Endothelial cell of umbilical vein (primary cell): ENCODE measurements around the gene TCN2.

Source experiments
- CTCF ChIP-seq, 2 donors: IDR thresholded peaks; 1 replicate in 1 of 2; 2 replicates in 1 of 2; pipeline ENCODE4 v1.5.1; 2011; ENCODE audit warnings: low read length in 2 of 2, mild to moderate bottlenecking in 2 of 2, moderate library complexity in 2 of 2, control low read depth in 1 of 2, inconsistent platforms in 1 of 2, low read depth in 1 of 2; ENCODE audit not compliant: insufficient read depth in 1 of 2; ENCODE audit errors: extremely low read depth in 1 of 2
- EZH2 ChIP-seq: IDR thresholded peaks from 2 replicates; pipeline ENCODE4 v1.6.1; 2012; ENCODE audit warnings: borderline replicate concordance, low read depth, mild to moderate bottlenecking, moderate library complexity, low read length, inconsistent platforms; ENCODE audit not compliant: severe bottlenecking
- FOS ChIP-seq: IDR thresholded peaks from 2 replicates; pipeline ENCODE4 v1.6.1; 2011; ENCODE audit warnings: mild to moderate bottlenecking, low read length, moderate library complexity, borderline replicate concordance; ENCODE audit not compliant: insufficient read depth
- MYC ChIP-seq: IDR thresholded peaks from one replicate; pipeline ENCODE4 v1.6.1; 2011; ENCODE audit warnings: mild to moderate bottlenecking, low read depth, low read length
- POLR2A ChIP-seq: IDR thresholded peaks from 2 replicates; pipeline ENCODE4 v1.6.1; 2012; ENCODE audit warnings: low read depth, mild to moderate bottlenecking, control low read depth, low read length
- POLR2AphosphoS5 ChIP-seq: IDR thresholded peaks from 2 replicates; pipeline ENCODE4 v1.6.1; 2012; ENCODE audit warnings: low read depth, mild to moderate bottlenecking, control low read depth, low read length, moderate library complexity; ENCODE audit not compliant: insufficient read depth
- TF ChIP-seq, protein P1 (sequence below): IDR thresholded peaks from 2 replicates; pipeline ENCODE4 v1.6.1; 2011; ENCODE audit not compliant: insufficient read depth, insufficient read length

DNA sequence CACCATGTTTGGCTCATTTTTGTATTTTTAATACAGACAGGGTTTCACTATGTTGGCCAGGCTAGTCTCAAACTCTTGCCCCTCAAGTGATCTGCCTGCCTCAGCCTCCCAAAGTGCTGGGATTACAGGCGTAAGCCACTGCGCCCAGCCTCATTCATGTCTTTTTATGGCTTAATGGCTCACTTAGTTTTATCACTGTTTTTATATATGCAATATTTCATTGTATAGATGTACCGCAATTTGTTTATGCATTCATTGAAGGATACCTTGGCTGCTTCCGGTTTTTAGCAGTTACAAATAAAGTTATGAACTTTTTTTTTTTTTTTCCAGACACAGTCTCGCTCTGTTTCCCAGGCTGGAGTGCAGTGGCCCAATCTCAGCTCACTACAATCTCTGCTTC lies 5.5 kb upstream of the TCN2 start:
- TF ChIP-seq CTCF (IDR thresholded peaks at IDR 0.05; ENCODE audit: extremely low read depth in 1 of 2, insufficient read depth in 1 of 2, low read depth in 1 of 2, low read length in 2 of 2) (no peak), EZH2 (no peak), POLR2A (no peak), POLR2AphosphoS5 (no peak), MYC (no peak), FOS (no peak)
- TF ChIP-seq, protein P1, sequence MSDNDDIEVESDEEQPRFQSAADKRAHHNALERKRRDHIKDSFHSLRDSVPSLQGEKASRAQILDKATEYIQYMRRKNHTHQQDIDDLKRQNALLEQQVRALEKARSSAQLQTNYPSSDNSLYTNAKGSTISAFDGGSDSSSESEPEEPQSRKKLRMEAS: no peak
